HepG2 (cell line): ENCODE measurements around the gene HECTD1. TPM values are rescaled to one million over a fixed set of nuclear protein-coding genes. Genes with fewer than 3 reads are reported as not detected.

Source experiments
- ASH2L ChIP-seq: fragments of 300-600, 200-600 bp; sonication (generic); IDR thresholded peaks from 2 replicates; pipeline ENCODE4 v1.7.0; 2017; ENCODE audit warnings: low read depth, mild to moderate bottlenecking, moderate library complexity, mixed read lengths, low read length; ENCODE audit not compliant: insufficient read length
- BORCS8-MEF2B ChIP-seq: sonication (generic); formaldehyde crosslinking; IDR thresholded peaks from 2 replicates; pipeline ENCODE4 v1.8.0; 2022; ENCODE audit warnings: mild to moderate bottlenecking, missing genetic modification reagents
- HNF1B ChIP-seq: sonication (generic); formaldehyde crosslinking; IDR thresholded peaks from 2 replicates; pipeline ENCODE4 v1.5.1; 2020; ENCODE audit warnings: mild to moderate bottlenecking, moderate library complexity, missing genetic modification reagents
- HOXD1 ChIP-seq: sonication (generic); formaldehyde crosslinking; IDR thresholded peaks from 2 replicates; pipeline ENCODE4 v1.5.0; 2020; ENCODE audit warnings: missing genetic modification reagents
- MNT ChIP-seq: fragments of 450-650 bp; IDR thresholded peaks from 2 replicates; pipeline ENCODE4 v1.6.1; 2016
- POGZ ChIP-seq: sonication (generic); formaldehyde crosslinking; IDR thresholded peaks from 2 replicates; pipeline ENCODE4 v1.4.0; 2020; ENCODE audit warnings: mild to moderate bottlenecking, missing genetic modification reagents
- RERE ChIP-seq: IDR thresholded peaks from 2 replicates; pipeline ENCODE4 v1.6.1; 2016; ENCODE audit warnings: low read depth, missing genetic modification reagents, missing compliant biosample characterization
- ZFP91 ChIP-seq: sonication (generic); formaldehyde crosslinking; IDR thresholded peaks from 2 replicates; pipeline ENCODE4 v1.9.0; 2022; ENCODE audit warnings: missing genetic modification reagents, mild to moderate bottlenecking, borderline replicate concordance
- ZMYM2 ChIP-seq: sonication (generic); formaldehyde crosslinking; IDR thresholded peaks from 2 replicates; pipeline ENCODE4 v1.8.0; 2022; ENCODE audit warnings: mild to moderate bottlenecking, missing genetic modification reagents
- ZNF83 ChIP-seq: sonication (generic); formaldehyde crosslinking; IDR thresholded peaks from 2 replicates; pipeline ENCODE4 v1.4.0; 2020; ENCODE audit warnings: missing genetic modification reagents, mild to moderate bottlenecking, borderline replicate concordance
- polyA plus RNA-seq, 8 experiments: library from polyadenylated mRNA; depleted of rRNA in 3 of 8; stranded (reverse) in 7 of 8; unstranded in 1 of 8; fragments of >200 nt; fragmentation: Illumina TruSeq in 4 of 8; extraction: Trizol in 4 of 8; gene quantifications; 2 replicates each; pipeline versions ENCODE4 v1.2.1 to v1.2.3, GENCODE V29; 2011 to 2016; ENCODE audit warnings: low read depth in 4 of 8, missing spikeins in 1 of 8, mixed read lengths in 1 of 8; ENCODE audit not compliant: insufficient read depth in 1 of 8
- total RNA-seq, 5 experiments: library from RNA; depleted of rRNA; stranded (reverse); fragments of >200 nt; fragmentation: Illumina TruSeq; extraction: Trizol; gene quantifications; 2 replicates each; pipeline ENCODE4 v1.2.3, GENCODE V29; 2016; ENCODE audit warnings: low read depth in 1 of 5
- TF ChIP-seq, protein P1 (sequence below), 2 experiments: sonication (generic) in 1 of 2; formaldehyde crosslinking in 1 of 2; IDR thresholded peaks; 2 replicates each; pipeline versions ENCODE4 v1.6.1 to v1.9.0; 2014 to 2022; ENCODE audit warnings: antibody characterized with exemption in 1 of 2, borderline replicate concordance in 1 of 2, inconsistent platforms in 1 of 2, low read depth in 1 of 2, missing genetic modification reagents in 1 of 2

Gene HECTD1
- total and polyA plus RNA-seq, 2 of the 13 experiments (the other 11 are each of a cell fraction or from before 2014, with no cell fraction given): 312 to 560 TPM

DNA sequence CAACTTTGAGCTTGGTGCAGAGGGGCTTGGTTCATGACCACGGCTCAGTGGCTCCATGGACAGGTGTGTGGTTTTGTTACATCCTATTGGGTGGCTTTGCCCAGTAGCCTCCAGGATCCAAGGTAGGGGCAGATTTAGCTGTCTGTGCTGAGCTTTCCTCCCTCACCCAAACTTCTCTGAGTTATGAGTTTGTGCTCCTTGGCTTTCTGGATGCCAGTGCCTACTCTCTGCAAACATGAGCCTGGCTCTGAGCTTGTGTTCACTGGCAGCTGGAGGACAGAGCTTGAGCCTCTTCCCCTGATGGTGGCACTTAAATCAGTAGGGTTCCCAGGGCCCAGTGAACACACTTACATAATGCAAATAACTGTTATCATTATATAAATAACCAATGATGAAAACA lies 45.3 kb upstream of the HECTD1 start (continued):
- TF ChIP-seq HOXD1 (CRISPR knock-in tag): no peak
- no peak for TF ChIP-seq ZMYM2 (CRISPR knock-in tag)
- TF ChIP-seq HNF1B: no peak
- TF ChIP-seq ZNF83 (CRISPR knock-in tag): no peak
- TF ChIP-seq, protein P1, sequence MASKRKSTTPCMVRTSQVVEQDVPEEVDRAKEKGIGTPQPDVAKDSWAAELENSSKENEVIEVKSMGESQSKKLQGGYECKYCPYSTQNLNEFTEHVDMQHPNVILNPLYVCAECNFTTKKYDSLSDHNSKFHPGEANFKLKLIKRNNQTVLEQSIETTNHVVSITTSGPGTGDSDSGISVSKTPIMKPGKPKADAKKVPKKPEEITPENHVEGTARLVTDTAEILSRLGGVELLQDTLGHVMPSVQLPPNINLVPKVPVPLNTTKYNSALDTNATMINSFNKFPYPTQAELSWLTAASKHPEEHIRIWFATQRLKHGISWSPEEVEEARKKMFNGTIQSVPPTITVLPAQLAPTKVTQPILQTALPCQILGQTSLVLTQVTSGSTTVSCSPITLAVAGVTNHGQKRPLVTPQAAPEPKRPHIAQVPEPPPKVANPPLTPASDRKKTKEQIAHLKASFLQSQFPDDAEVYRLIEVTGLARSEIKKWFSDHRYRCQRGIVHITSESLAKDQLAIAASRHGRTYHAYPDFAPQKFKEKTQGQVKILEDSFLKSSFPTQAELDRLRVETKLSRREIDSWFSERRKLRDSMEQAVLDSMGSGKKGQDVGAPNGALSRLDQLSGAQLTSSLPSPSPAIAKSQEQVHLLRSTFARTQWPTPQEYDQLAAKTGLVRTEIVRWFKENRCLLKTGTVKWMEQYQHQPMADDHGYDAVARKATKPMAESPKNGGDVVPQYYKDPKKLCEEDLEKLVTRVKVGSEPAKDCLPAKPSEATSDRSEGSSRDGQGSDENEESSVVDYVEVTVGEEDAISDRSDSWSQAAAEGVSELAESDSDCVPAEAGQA (IDR thresholded peaks at IDR 0.05; ENCODE audit: low read depth): no peak
- TF ChIP-seq, protein P1 (CRISPR knock-in tag; IDR thresholded peaks at IDR 0.05; ENCODE audit: borderline replicate concordance): no peak
- no peak for TF ChIP-seq ASH2L
- no peak for TF ChIP-seq RERE (CRISPR knock-in tag)
- TF ChIP-seq BORCS8-MEF2B (CRISPR knock-in tag): 0 out of 2 replicates have a peak, but pooled peaks have one; percentile 14
- no peak for TF ChIP-seq POGZ (CRISPR knock-in tag)
- no peak for TF ChIP-seq MNT
- 0 out of 2 replicates have a peak, but pooled peaks have one; percentile 55 for TF ChIP-seq ZFP91 (CRISPR knock-in tag)
